OCI-LY7 (cell line): Measurements from ENCODE around the gene NCS1. TPM values are rescaled to one million over a fixed set of nuclear protein-coding genes. Genes with fewer than 3 reads are reported as not detected.

Experiments used
- BruUV-seq: library from RNA; stranded (reverse); fragments of 400-500 nt; replicated peaks from 2 replicates; lab custom pipeline; 2021; lab: Mats Ljungman, UMichigan
- CTCF ChIA-PET: fragments of 300-600 bp; sonication (Branson Sonifier 250); formaldehyde crosslinking; loops from one replicate; lab custom pipeline; 2022; ENCODE audit warnings: antibody characterized with exemption; ENCODE audit not compliant: unreplicated experiment; lab: Charles Lee
- POLR2A ChIA-PET: fragments of 300-600 bp; sonication (Branson Sonifier 250); formaldehyde crosslinking; loops from one replicate; lab custom pipeline; 2022; ENCODE audit warnings: antibody characterized with exemption; lab: Charles Lee
- DNase-seq: peaks from one replicate; pipeline ENCODE4 v3.0.0-alpha.2; 2015; ENCODE audit warnings: low spot score
- H2AFZ ChIP-seq: fragments of 200-600 bp; sonication (generic), shearing (Covaris generic); 2 replicates; pipeline ENCODE4 v1.6.1; 2014; ENCODE audit warnings: mild to moderate bottlenecking, antibody characterized with exemption, low read length, moderate library complexity
- H3K27ac ChIP-seq: fragments of 200-600 bp; sonication (generic); 2 replicates; pipeline ENCODE4 v1.5.1; 2014; ENCODE audit warnings: mixed run types, low read depth, mild to moderate bottlenecking, moderate library complexity, low read length, inconsistent platforms; ENCODE audit not compliant: poor library complexity, severe bottlenecking
- H3K36me3 ChIP-seq: fragments of 200-600 bp; sonication (generic); 2 replicates; pipeline ENCODE4 v1.6.1; 2014; ENCODE audit warnings: mild to moderate bottlenecking, antibody characterized with exemption, low read length, moderate library complexity, mixed read lengths; ENCODE audit not compliant: insufficient read depth
- H3K4me1 ChIP-seq: fragments of 200-600 bp; sonication (generic); 2 replicates; pipeline ENCODE4 v1.5.1; 2014; ENCODE audit warnings: mild to moderate bottlenecking, low read length; ENCODE audit not compliant: insufficient read depth, poor library complexity, severe bottlenecking
- H3K4me2 ChIP-seq: fragments of 200-600 bp; sonication (generic); 2 replicates; pipeline ENCODE4 v1.6.1; 2014; ENCODE audit warnings: mild to moderate bottlenecking, low read length
- H3K4me3 ChIP-seq: fragments of 200-600 bp; sonication (generic); 2 replicates; pipeline ENCODE4 v1.5.1; 2014; ENCODE audit warnings: mild to moderate bottlenecking, low read depth, low read length; ENCODE audit not compliant: poor library complexity, severe bottlenecking
- H3K79me2 ChIP-seq: fragments of 200-600 bp; sonication (generic); 2 replicates; pipeline ENCODE4 v1.6.1; 2016; ENCODE audit warnings: low read depth, mild to moderate bottlenecking, low read length, moderate library complexity, mixed read lengths; ENCODE audit not compliant: insufficient read depth
- H3K9me2 ChIP-seq: fragments of 200-600 bp; sonication (generic); 2 replicates; pipeline ENCODE4 v1.6.1; 2016; ENCODE audit warnings: mild to moderate bottlenecking, low read length, mixed read lengths; ENCODE audit not compliant: insufficient read depth
- H3K9me3 ChIP-seq: fragments of 200-600 bp; sonication (generic); 2 replicates; pipeline ENCODE4 v1.6.1; 2014; ENCODE audit warnings: mild to moderate bottlenecking, mixed run types, low read length, mixed read lengths
- H4K20me1 ChIP-seq: fragments of 200-600 bp; sonication (generic); 2 replicates; pipeline ENCODE4 v1.6.1; 2014; ENCODE audit warnings: mild to moderate bottlenecking, antibody characterized with exemption, low read length, moderate library complexity, mixed read lengths; ENCODE audit not compliant: insufficient read depth
- EZH2phosphoT487 ChIP-seq: fragments of 200-600 bp; sonication (generic); IDR thresholded peaks from 2 replicates; pipeline ENCODE4 v1.6.1; 2018; ENCODE audit warnings: low read depth, borderline replicate concordance, mild to moderate bottlenecking, mixed run types, antibody characterized with exemption, low read length, moderate library complexity, mixed read lengths
- intact Hi-C: fragments of 100-400 bp; cut with micrococcal nuclease; formaldehyde crosslinking; loops from one replicate; pipeline ENCODE4 v1.10.0; 2022; ENCODE audit not compliant: unreplicated experiment
- total RNA-seq, 2 experiments: library from RNA; depleted of rRNA in 1 of 2; stranded (reverse); fragments of >200 nt in 1 of 2; shearing (Covaris generic) in 1 of 2; gene quantifications; 2 replicates each; pipeline ENCODE4 v1.2.3, GENCODE V29; 2014 to 2022
- TF ChIP-seq, protein P1 (sequence below): fragments of 200-600 bp; sonication (generic); conservative IDR thresholded peaks from 2 replicates; pipeline ENCODE4 v1.5.1; 2014; ENCODE audit warnings: mild to moderate bottlenecking, antibody characterized with exemption, low read length, moderate library complexity, mixed read lengths

The NCS1 gene
- total RNA-seq, 2 experiments from 2014 or later = not detected

DNA sequence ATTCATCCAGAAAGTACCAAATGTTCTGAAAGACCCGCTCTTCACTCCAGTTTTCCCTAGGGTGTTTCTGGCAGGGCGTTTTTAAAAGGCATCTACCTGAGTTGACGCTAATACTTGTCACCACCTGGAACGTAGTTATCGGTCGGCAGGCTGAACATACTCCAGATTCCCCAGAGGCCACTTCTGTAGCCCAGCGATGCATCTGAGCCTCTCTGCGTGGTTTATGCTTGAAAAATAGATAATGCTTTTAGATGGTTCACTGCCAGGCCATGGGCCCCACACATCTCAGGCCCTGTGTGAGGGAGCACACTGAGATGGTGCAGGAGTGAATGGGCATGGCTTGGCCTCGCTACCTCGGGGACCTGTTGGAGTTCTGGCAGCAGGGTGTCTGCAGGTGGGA, 33.0 kb upstream of the NCS1 start:
- no peak overlapping the region for H3K4me2 ChIP-seq
- H3K4me3 ChIP-seq = no peak overlapping the region
- DNase-seq = no peak
- POLR2A ChIA-PET = no interaction called here
- H3K27ac ChIP-seq = no peak overlapping the region
- H3K9me3 ChIP-seq = no peaks in the 10 kb centered on the region
- H4K20me1 ChIP-seq = no peaks in the 10 kb centered on the region
- no TSS peak for BruUV-seq
- no peaks in the 10 kb centered on the region for H3K4me1 ChIP-seq
- H3K79me2 ChIP-seq = no peaks in the 10 kb centered on the region
- intact Hi-C loops = no loop called here
- H3K9me2 ChIP-seq = no peaks in the 10 kb centered on the region
- TF ChIP-seq EZH2phosphoT487 = no peak
- TF ChIP-seq, protein P1, sequence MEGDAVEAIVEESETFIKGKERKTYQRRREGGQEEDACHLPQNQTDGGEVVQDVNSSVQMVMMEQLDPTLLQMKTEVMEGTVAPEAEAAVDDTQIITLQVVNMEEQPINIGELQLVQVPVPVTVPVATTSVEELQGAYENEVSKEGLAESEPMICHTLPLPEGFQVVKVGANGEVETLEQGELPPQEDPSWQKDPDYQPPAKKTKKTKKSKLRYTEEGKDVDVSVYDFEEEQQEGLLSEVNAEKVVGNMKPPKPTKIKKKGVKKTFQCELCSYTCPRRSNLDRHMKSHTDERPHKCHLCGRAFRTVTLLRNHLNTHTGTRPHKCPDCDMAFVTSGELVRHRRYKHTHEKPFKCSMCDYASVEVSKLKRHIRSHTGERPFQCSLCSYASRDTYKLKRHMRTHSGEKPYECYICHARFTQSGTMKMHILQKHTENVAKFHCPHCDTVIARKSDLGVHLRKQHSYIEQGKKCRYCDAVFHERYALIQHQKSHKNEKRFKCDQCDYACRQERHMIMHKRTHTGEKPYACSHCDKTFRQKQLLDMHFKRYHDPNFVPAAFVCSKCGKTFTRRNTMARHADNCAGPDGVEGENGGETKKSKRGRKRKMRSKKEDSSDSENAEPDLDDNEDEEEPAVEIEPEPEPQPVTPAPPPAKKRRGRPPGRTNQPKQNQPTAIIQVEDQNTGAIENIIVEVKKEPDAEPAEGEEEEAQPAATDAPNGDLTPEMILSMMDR = no peak
- no peaks in the 10 kb centered on the region for H3K36me3 ChIP-seq
- CTCF ChIA-PET = no interaction called here
- no peak overlapping the region for H2AFZ ChIP-seq

DNA sequence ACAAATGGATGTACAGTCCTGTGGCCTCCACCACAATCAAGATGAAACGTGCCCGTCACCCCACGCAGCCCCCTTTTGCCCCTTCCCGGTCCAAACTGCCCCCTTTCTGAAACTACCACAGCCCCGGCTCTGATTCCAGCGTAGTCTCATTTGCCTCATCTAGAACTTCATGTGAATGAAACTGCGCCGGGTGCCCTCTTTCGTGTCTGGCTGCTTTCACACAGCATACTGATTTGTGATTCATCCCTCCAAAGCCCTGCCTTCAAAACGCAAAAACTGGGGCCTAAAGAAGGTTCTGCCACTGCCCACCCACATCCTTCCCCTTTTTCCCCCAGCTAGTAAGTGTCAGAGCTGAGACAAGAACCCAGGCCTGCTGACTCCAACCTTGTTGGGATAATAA, 31.5 kb upstream of the NCS1 start:
- H3K4me3 ChIP-seq = no peak overlapping the region
- CTCF ChIA-PET = no interaction called here
- H3K79me2 ChIP-seq = no peaks in the 10 kb centered on the region
- H3K36me3 ChIP-seq = no peaks in the 10 kb centered on the region
- BruUV-seq = no TSS peak
- DNase-seq = no peak
- no peaks in the 10 kb centered on the region for H3K9me3 ChIP-seq
- H2AFZ ChIP-seq = no peak overlapping the region
- no peaks in the 10 kb centered on the region for H3K9me2 ChIP-seq
- no peaks in the 10 kb centered on the region for H3K4me1 ChIP-seq
- H3K27ac ChIP-seq = no peak overlapping the region
- intact Hi-C loops = no loop called here
- POLR2A ChIA-PET = interaction anchor here (0.6 kb wide), 1 partner anchor 14 kb away, joined by 4 read pairs; no protein-coding TSS in a partner anchor
- no peaks in the 10 kb centered on the region for H4K20me1 ChIP-seq
- TF ChIP-seq, protein P1 = no peak
- no peak for TF ChIP-seq EZH2phosphoT487
- H3K4me2 ChIP-seq = no peak overlapping the region

DNA sequence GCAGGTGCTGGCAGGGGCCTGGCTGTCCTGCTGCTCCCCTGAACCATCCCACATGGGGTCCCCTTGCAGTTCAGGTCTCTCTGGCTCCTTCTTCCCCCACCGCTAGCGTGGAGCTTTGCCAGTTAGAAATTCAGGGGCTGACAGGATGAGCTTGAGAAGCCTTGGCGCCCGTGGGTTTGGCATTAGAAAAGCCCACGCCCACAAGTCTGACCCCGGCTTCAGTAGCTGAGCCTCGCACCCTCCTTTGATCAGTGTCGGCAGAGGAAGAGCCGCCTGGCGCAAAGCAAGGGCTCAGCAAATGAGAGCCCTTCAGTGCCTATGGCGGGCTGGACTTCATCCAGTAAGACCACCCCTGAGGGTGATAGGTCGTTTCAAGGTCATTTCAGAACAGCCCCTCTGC, 30.1 kb upstream of the NCS1 start:
- no peaks in the 10 kb centered on the region for H3K79me2 ChIP-seq
- no peak overlapping the region for H3K4me2 ChIP-seq
- H3K36me3 ChIP-seq = no peaks in the 10 kb centered on the region
- intact Hi-C loops = no loop called here
- POLR2A ChIA-PET = interaction anchor here (0.6 kb wide), 1 partner anchor 21 kb away, joined by 3 read pairs; no protein-coding TSS in a partner anchor
- H3K27ac ChIP-seq = no peak overlapping the region
- DNase-seq = no peak
- H4K20me1 ChIP-seq = no peaks in the 10 kb centered on the region
- H2AFZ ChIP-seq = no peak overlapping the region
- H3K9me3 ChIP-seq = no peaks in the 10 kb centered on the region
- H3K4me1 ChIP-seq = no peaks in the 10 kb centered on the region
- H3K9me2 ChIP-seq = no peaks in the 10 kb centered on the region
- H3K4me3 ChIP-seq = no peak overlapping the region
- no peak for TF ChIP-seq EZH2phosphoT487
- TF ChIP-seq, protein P1 = no peak
- CTCF ChIA-PET = no interaction called here
- no TSS peak for BruUV-seq
